Putamen (tissue), 1 donor: ENCODE measurements around the gene SPO11.
A peak's percentile ranks its signal among the peaks of the same experiment; 100 is the strongest.

ENCODE experiments used
- DNase-seq: peaks from one replicate; pipeline ENCODE4 v3.0.0-alpha.2; 2016; ENCODE audit warnings: low spot score

The SPO11 gene

DNA sequence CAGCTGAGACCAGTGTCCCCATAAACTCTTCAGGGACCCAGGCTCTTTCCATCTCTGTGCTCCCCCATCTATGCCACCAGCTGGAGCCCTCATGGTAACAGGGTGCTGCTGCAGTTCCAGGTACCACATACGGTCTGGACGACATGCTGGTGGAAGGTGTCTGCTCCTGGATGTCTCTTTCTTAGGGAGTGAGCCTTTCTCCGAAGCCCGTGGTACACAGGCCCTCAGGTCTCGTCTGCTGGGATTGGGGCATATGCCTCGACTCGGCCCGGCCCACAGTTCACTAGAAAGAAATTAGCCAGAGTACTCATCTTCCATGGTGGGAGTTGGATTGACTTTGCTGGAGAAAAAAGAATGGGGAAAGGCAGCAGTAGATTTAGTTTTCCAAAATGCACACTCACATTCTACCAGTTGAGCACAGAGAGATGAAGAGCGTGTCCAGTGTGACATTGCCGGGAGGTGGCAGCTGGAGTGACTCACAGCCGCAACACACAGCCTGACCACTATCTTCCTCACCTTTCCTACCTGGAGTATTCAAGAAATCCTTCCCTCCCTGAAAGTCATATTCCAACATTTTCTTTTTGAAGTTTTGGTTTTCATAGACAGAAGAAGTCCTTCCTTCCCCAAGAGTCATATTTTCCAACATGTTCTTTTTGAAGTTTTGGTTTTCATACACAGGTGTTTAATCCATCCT, 18.6 kb upstream of the SPO11 start:
- no peak for DNase-seq

DNA sequence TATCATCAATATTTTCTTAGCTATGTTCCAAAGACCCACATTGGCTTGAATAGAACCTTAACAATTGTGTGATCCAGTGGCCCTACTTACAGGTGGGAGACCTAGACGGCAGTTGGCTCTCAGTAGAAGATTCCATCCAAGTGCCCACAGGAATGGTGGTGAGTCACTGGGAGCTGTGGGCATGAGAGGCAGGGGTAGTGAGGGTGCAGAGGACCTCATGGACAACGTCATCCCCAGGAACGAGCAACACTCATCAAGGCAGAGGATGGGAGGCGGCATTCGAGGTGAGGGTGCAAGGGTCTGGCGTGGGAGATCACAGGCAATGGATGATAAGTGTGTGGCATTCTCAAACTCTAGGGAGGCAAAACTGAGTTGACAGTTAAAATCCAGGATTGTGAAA, 17.5 kb upstream of the SPO11 start:
- DNase-seq: no peak

DNA sequence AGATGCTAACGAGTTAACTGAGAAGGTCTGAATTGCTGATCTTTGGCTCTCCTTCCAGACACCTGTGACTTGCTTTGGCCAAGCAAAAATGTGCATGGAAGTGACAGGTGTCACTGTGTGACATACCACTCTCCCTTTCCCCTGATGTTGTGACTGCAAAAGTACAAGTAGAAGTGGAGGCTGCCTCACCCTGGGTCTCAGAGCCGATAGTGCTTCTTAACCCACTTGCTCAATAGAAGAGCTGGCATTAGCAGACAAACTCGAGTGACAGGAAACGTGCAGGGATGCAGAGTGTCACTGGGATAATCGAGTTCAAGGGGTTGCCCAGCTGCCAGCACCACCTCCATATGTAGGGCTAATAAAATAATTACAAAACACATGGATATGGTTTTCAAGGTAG, 16.4 kb upstream of the SPO11 start:
- DNase-seq: no peak

DNA sequence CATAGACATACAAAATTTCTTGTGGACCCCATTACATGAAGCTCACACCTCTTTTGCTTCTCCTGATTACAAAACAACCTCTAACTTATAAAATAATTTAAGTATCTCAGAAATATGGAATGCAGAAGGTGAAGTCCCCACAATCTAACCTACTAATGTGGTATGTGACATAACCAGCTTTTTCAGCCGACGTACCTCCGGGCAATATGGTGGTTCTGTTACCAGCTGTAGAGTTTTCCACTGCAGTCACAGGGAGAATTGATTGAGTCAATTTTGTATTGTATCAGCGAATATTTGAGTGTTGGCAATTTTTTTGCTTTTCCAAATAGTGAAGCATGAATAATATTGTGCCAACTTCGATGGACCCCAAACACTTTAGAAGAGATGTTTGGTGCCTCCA, 15.7 kb upstream of the SPO11 start:
- DNase-seq: no peak

DNA sequence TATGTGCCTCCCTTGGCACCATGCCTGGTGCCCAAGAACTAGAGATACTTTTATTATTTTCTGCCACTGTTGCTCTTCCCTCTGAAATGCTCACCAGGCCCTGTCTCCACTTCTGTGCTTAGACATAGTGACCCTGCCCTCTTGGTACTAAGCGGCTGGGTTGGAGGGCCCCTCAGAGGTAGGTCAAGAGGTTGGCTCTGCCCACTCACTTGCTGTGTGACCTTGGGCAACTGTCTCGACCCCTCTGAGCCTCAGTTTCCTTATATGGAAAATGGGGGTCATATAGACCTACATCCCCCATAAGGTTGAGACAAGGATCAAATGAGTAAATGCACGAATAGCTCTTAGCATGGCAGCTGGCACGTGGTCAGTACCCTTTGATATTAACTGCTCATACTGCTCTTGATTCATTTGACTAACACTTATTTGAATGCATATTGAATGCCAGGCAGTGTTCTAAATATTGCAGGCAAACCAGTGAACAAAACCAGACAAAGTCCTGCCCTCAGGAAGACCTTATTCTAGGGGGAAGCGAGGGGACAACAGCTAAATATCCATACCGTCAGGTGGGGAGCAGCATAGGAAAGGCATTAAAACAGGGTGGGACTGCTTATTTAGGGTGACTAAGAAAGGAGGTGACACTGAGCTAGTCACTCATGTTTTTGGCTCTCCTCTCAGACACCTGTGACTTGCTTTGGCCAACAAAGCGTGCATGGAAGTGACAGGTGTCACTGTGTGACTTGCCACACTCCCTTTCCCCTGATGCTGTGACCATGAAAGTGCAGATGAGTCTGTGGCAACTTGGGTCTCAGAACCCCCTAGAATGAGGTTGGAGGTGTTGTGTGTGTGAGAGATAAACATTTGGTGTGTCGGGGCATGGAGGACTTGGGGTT, 14.3 kb upstream of the SPO11 start:
- DNase-seq: no peak

DNA sequence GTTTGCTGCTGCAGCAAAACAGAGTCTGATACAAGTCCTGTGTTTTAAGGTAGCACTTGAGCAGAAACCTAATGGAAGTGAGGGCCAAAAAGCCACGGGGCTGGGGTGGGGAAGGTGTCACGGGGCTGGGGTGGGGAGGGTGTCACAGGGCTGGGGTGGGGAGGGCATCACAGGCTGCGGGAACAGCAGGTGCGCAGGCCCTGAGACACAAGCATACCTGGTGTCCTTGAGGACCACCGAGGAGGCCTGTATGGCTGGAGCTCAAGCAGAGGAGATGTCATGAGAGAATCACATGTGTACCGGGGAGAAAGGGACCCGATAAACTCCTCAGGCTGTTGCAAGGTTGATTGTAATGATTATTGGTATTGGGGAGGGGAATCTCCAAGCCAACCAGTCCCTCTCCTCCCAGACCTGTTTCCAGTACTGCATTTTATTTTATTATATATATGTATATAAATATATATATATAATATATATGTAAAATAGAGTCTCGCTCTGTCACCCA, 13.6 kb upstream of the SPO11 start:
- DNase-seq: no peak

DNA sequence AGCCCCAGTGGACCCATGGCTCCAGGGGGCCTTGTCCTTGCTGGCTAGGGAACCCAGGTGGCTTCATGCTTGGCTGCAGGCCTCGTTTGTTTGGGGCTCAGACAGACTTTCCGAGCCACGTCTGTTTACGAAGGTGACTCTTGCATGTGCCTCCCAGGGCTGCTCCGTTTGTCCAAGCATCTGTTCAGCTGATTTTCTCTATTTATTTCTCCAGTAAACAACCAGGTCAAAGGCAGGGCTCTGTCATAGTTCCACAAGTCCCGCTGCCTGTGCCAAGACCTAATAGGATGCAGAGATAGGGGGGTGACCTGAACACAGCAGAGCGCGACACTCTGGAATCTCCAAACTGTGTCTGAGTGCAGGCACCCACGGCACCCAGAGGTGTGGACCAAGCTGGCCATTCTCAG, 12.8 kb upstream of the SPO11 start:
- no peak for DNase-seq

DNA sequence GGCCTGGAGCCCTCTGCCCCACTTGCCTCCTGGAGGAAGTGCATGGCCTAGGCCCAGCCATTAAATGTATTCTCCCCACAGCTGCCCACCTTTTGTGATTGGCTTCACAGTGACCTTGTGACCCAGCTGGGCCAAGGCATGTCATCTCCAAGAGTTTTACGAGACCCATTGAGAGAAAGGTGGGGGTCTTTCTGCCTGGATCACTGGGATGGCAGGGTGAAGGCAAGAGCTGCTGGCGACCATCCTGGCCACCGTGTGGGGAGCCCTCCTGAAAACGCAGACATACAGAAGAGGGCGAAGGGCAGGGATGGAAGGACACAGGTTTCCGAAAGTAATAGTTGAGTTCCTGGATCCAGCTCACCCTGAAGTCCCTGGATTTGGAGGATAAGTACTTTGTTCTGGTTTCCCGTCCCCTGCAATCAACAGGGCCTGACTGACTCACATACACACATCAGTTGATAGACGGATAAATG, 12.3 kb upstream of the SPO11 start:
- no peak for DNase-seq

DNA sequence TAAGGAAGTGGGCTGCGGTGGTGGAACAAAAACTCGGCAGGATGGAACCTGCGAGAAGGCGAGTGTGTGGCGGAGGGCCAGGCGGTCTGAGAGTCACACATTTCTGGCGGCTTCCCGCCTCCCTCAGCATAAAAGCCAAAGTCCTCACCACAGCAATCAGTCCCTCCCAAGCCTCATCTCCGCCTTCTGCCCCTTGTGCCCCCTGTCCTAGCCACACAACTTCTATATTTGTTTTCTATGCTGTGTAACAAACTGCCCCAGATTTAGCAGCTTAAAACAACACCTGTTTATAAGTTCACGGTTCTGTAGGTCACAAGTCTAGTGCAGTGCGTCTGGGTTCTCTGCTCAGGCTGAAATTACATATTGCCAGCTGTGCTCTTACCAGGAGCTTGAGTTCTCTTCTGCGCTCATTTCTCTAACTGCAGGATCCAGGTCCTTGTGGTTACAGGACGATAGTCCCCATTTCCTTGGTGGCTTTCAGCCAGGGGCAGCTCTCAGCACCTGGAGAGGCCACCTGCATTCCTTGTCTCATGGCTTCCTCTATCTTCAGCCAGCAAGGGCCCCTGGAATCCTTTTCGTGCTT, 11.7 kb upstream of the SPO11 start:
- DNase-seq: no peak

DNA sequence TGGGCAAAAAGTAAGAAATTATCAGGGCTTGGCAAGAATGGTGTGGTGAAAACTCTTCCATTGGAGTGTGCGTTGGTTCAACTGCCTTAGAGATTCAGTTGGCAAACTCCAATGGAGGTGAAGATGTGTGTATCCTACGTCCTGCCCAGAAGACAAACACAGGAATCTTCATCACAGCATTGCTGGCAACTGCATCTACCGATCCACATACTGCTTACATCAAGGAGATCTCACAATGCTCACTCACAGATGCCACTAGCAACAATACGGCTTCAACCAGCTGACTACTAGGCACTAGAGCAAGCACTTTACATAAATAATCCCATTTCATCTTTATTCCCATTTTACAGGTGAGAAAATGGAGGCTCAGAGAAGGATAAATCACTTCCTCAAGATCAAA, 10.0 kb upstream of the SPO11 start:
- no peak for DNase-seq

DNA sequence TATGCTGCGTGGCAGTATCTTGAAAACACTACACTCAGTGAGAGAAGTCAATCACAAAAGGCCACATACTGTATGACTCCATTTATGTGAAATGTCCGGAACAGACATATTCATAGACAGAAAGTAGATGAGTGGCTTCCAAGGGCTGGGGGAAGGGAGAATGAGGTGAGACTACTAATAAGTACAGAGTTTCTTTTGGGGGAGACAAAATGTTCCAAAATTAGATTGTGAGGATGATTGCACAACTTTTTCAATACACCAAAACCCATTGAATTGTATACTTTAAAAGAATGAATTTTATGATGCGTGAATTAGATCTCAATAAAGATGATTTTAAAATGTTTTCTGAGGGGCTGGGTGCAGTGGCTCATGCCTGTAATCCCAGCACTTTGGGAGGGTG, 9.2 kb upstream of the SPO11 start:
- DNase-seq: no peak

DNA sequence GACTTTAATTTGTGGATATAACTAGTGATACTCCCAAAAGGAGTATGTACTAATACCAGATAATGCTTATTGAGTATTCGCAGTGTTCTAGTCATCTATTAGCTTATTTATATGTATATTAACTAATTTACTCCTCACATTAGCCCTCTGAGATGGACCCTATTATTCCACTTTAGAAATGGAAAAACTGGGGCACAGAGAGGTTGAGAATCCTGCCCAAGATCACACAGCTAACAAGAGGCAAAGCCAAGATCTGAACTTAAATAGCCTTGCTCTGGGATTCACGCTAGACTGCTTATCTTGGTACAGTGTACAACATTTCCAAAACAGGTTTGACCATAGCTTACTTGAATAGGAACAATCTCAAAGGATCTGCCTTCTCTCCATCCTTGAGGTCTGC, 8.5 kb upstream of the SPO11 start:
- DNase-seq: no peak

DNA sequence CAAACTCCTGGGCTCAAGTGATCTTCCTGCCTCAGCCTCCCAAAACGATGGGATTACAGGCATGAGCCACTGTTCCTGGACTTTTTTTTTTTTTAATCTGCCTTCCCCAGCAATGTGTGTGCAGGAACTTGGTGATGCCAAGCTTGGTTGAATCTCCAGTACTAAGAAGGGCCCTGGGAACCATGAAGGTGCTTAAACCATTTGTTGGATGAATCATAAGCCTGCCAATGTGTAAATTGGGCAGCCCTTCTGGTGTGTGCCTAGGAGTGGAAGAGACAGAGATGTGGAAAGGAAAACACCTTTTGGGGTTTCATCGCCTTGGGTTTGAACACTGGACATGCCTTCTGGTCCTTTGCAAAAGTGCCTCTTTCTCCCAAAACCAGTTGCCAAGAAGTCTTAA, 7.1 kb upstream of the SPO11 start:
- no peak for DNase-seq

DNA sequence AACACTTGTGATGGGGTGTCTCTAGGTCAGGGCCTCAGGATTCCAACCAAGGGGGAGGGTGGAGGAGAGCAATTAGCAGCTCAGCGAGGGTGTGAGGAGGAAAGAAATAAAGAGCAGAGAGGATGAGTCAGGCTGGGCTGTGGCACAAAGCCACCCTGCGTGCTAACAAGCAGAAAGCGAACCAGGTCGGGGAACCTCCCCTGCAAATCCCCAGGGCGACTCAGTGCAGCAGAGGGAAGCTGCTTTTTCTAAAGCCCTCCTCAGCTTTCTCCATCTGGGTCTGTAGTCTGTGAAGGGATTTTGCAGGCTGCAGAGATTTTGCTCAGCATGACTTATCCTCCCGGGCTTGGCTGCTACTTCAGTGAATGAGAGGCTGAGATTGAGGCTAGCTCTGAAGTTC, 6.6 kb upstream of the SPO11 start:
- DNase-seq: peak; percentile 56

DNA sequence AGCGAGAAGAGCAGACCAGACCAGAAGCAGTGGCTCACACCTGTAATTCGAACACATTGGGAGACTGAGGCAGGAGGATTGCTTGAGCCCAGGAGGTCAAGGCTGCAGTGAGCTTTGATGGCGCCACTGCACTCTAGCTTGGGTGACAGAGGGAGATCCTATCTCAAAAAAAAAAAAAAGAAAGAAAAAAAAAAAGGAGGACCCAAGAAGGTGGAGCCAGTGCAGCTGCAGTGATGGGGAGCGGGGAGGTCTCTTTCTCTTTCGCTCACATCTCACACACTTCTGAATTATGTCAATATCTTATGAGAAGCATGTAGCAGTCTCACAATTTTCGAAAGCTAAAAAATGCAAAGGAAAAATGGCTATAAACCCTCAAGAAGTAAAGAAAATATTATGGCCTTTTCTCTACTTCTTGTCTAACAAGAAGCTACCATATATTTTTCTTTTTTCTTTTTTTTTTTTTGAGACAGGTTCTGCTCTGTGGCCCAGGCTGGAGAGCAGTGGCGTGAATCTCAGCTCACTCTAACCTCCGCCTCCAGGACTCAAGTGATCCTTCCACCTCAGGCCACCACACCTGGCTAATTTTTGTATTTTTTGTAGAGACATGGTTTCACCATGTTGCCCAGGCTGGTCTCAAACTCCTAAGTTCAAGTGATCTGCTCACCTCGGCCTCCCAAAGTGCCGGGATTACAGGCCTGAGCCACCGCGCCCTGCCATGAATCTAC, 3.8 kb upstream of the SPO11 start:
- no peak for DNase-seq

DNA sequence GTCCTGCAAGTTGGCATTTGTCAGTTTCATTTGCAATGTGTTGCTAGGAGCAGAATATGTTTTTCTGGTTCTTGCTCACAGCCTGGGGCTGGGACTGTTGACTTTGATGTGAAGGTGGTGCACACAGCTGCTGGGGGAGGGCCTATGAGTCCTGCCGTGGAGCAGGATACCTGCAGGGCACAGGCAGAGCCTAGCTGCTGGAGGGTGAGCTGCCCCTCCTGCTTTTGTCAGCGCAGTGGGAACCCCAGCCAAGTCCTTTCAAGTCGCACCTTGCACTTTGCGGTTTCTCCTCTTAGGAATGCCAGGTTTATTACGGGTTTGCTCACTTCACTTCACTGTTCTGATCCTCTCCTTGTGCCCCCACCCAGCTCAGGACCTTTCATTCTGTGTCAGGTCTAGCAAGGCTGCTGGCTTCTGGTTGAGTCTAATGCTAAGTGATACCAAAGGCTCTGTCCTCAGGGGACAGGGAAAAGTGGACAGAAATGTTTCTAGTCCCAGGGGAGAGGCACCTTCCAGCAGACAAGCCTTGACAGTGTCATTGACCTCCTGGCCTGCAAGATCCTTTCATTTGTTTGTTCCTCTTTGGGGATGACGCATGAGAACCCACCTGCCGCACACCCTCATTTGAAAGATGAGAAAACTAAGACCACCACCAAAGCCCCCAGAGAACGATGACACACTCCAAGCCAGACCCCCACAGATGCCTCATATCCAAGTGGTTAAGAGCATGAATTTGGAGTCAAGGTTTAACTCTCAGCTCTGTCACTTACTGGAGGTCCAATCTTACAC, 2.7 kb upstream of the SPO11 start:
- no peak for DNase-seq

DNA sequence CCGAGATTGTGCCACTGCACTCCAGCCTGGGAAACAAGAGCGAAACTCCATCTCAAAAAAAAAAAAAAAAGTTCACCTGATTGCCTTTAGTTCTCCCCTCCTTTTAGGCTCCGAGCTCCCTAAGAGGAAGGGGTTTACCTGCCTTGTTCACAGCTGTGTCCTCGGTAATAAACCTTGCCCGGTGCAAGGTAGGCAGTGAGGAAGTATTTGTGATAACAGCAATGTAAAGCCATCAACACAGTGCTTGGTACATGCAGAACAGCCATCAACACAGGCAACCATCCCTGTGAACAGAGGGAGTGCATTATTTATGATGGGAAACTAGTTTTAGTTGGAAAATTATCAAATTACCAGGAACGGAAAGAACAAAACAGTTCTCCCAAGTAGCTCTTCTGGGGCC, 1.8 kb upstream of the SPO11 start:
- DNase-seq: no peak

DNA sequence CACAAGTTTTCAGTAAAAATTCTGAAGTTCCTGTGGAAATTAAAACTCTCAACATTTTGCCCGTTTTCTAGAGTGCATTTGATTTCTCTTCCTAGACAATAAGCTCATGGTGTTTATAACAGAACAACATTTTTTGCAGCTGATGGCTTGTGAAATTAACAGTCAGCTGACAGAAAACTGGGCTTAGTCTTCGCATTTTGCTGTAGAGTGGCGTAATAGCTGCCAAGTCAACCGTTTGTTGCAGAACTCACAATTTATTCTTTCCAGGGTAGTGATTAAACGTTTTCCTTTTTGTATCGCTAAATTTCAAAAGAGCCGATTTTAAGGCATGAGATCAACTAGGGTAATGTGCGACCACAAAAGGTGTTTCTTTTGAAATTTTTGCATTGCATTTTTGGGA, 1.4 kb downstream of the SPO11 start:
- DNase-seq: peak; percentile 60

DNA sequence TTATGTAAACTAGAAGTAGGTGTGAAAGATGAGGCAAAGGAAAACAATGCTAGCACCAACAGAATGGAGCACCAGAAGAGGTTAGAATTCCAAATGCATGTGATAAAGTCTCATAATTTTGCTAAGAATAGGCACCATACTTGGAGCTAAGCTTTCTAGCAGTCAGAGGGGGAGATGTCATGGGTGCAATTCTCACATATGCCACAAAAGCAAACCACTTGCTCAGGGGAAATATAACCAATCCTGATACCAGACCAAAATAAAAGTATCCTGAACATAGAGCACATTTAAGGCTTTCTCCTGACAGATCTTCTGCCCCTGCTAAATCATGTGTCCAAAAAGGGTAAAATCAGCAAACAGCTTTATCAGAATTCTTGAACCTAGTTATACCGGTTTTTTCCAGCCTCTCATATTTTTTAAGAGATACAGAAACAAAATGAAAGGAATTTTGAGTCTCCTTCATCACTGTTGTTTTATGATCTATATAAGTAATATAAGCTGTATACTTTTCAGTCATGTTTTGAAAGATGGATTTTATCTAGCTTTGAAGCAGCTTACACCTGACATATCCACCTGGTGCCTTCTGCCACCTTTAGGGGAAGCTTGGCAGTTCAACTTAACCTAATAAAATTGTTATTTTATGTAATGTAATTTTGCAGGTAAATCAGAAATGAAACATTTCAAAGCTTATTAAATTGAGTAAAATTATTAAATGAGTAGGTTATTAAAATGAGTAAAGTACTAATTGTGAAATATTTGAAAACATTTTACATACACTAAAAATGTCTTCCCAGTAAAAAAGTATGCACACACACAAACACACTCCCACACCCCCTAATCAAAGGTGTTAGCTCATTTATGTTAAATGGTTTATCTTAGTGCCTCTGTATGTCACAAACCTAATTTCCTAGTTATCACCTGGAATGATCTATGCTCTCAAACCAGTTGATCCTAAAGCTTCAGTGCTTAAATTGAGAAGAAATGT, 2.8 kb downstream of the SPO11 start:
- no peak for DNase-seq

DNA sequence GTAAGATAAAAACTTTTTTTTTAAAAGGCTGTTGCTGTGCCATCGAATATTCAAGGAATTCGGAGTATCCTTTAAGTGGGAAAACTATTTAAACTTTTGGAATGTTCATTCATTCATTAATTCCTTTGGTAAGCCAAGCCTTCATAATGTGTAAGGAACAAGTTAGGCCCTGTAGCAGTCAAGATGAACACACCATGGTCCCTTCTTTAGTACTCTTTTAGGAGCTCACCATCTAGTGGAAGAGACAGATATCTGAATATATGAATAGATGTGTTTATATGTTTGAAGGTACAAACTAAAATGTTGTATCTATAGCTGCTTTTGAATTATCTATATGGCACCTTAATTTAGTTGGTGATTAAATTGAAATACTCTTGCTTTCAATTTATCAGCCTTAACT, 5.8 kb downstream of the SPO11 start:
- no peak for DNase-seq
